PC-3 (cell line): Measurements from ENCODE around the gene CASP6. TPM values are rescaled to one million over a fixed set of nuclear protein-coding genes. Genes with fewer than 3 reads are reported as not detected.
A peak's percentile ranks its signal among the peaks of the same experiment; 100 is the strongest.

Source experiments
- ATAC-seq: fragments of 200-7000 bp; cut with Tn5 transposase; 2 replicates; pipeline ENCODE4 v1.9.1; 2020; ENCODE audit warnings: mild to moderate bottlenecking, moderate library complexity
- BruUV-seq: library from RNA; stranded (reverse); fragments of 400-500 nt; replicated peaks from 2 replicates; lab custom pipeline; 2021; lab: Mats Ljungman, UMichigan
- CTCF ChIA-PET: fragments of 300-600 bp; sonication (Branson Sonifier 250); formaldehyde crosslinking; loops from one replicate; lab custom pipeline; 2022; ENCODE audit warnings: antibody characterized with exemption; lab: Charles Lee
- POLR2A ChIA-PET: fragments of 300-600 bp; sonication (Branson Sonifier 250); formaldehyde crosslinking; loops from one replicate; lab custom pipeline; 2022; ENCODE audit warnings: antibody characterized with exemption; ENCODE audit not compliant: unreplicated experiment; lab: Charles Lee
- DNase-seq: peaks from one replicate; pipeline ENCODE4 v3.0.0-alpha.2; 2015
- H2AFZ ChIP-seq: fragments of 300-600 bp; sonication (generic); 2 replicates; pipeline ENCODE4 v1.6.0; 2016; ENCODE audit warnings: antibody characterized with exemption, low read length
- H3F3A ChIP-seq: fragments of 300-600 bp; sonication (generic); one replicate; pipeline ENCODE4 v1.6.0; 2017; ENCODE audit warnings: antibody characterized with exemption, low read length, control low read depth, mild to moderate bottlenecking; ENCODE audit not compliant: unreplicated experiment
- H3K27ac ChIP-seq: fragments of 300-600 bp; sonication (generic); 2 replicates; pipeline ENCODE4 v1.5.1; 2016; ENCODE audit warnings: mild to moderate bottlenecking, low read length
- H3K27me3 ChIP-seq: fragments of 300-600 bp; sonication (generic); 2 replicates; pipeline ENCODE4 v1.6.1; 2016; ENCODE audit warnings: low read length, mixed read lengths
- H3K36me3 ChIP-seq: fragments of 300-600 bp; sonication (generic); 2 replicates; pipeline ENCODE4 v1.6.1; 2016; ENCODE audit warnings: low read depth, mixed run types, low read length, mixed read lengths
- H3K4me1 ChIP-seq: fragments of 300-600 bp; sonication (generic); 2 replicates; pipeline ENCODE4 v1.5.1; 2016; ENCODE audit warnings: low read length; ENCODE audit not compliant: insufficient read depth
- H3K4me2 ChIP-seq: fragments of 300-600 bp; sonication (generic); 2 replicates; pipeline ENCODE4 v1.6.0; 2016; ENCODE audit warnings: low read length
- H3K4me3 ChIP-seq: fragments of 300-600 bp; sonication (generic); 2 replicates; pipeline ENCODE4 v1.5.1; 2016; ENCODE audit warnings: mild to moderate bottlenecking, low read length, mixed read lengths
- H3K79me2 ChIP-seq: fragments of 300-600 bp; sonication (generic); 2 replicates; pipeline ENCODE4 v1.6.1; 2017; ENCODE audit warnings: low read length, mixed read lengths
- H3K9ac ChIP-seq: fragments of 300-600 bp; sonication (generic); 2 replicates; pipeline ENCODE4 v1.6.0; 2016; ENCODE audit warnings: mild to moderate bottlenecking, low read length
- H3K9me2 ChIP-seq: fragments of 300-600 bp; sonication (generic); replicated peaks from 2 replicates; pipeline ENCODE4 v1.6.1; 2016; ENCODE audit warnings: mixed run types, low read length, mixed read lengths
- H3K9me3 ChIP-seq: fragments of 300-600 bp; sonication (generic); 2 replicates; pipeline ENCODE4 v1.6.1; 2016; ENCODE audit warnings: low read length, mixed read lengths
- H4K20me1 ChIP-seq: fragments of 300-600 bp; sonication (generic); 2 replicates; pipeline ENCODE4 v1.6.1; 2016; ENCODE audit warnings: low read length, mixed read lengths
- EZH2 ChIP-seq: fragments of 300-600 bp; sonication (generic); IDR thresholded peaks from one replicate; pipeline ENCODE4 v1.6.1; 2017; ENCODE audit warnings: antibody characterized with exemption, mild to moderate bottlenecking, low read length; ENCODE audit not compliant: unreplicated experiment
- EZH2phosphoT487 ChIP-seq: fragments of 300-600 bp; sonication (generic); IDR thresholded peaks from 2 replicates; pipeline ENCODE4 v1.6.1; 2018; ENCODE audit warnings: mild to moderate bottlenecking, antibody characterized with exemption, low read length, borderline replicate concordance
- intact Hi-C: fragments of 100-400 bp; cut with micrococcal nuclease; formaldehyde crosslinking; loops from 2 replicates; pipeline ENCODE4 v1.9.0; 2023
- total RNA-seq: library from RNA; depleted of rRNA; stranded (reverse); fragments of >200 nt; gene quantifications from 2 replicates; pipeline ENCODE4 v1.2.3, GENCODE V29; 2014
- TF ChIP-seq, protein P1 (sequence below): fragments of 300-600 bp; sonication (generic); conservative IDR thresholded peaks from 2 replicates; pipeline ENCODE4 v1.5.1; 2017; ENCODE audit warnings: antibody characterized with exemption, low read depth, mild to moderate bottlenecking, low read length

Gene CASP6
- total RNA-seq, 1 experiment from 2014 or later, result 33.7 TPM

DNA sequence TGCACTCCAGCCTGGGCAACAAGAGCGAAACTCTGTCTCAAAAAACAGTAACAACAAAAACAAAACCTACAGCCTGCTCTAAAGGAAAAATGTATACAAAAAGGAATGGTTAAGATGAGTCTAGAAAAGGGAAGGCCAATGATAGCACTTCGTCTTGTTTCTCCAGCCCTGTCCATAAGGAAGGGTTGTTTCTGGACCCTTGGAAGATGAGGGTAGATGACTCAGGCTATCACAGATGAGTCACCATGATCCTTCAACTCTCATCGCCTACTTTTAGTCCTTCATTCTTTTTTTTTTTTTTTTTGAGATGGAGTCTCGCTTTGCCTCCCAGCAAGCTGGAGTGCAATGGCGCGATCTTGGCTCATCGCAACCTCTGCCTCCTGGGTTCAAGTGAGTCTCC is 17.8 kb upstream of the CASP6 start:
- CTCF ChIA-PET, result no interaction called here
- no TSS peak for BruUV-seq
- peak; percentile 43; the same call in 1 of the 2 replicates for ATAC-seq

GRCh38 chr4:109719604-109720003 is 16.4 kb upstream of the CASP6 start:
- H3K9me3 ChIP-seq, result no peaks in the 10 kb centered on the region
- intact Hi-C loops, result no loop called here
- peak; percentile 71 for ATAC-seq

More for the DNA sequence above, 17.8 kb upstream of the CASP6 start:
- POLR2A ChIA-PET, result no interaction called here
- Histone ChIP-seq H3K9me3 (no peaks in the 10 kb centered on the region), H3K4me2 (no peak overlapping the region), H3K4me1 (peaks cover 23% of the 10 kb centered on the region), H3K27ac (no peak overlapping the region), H3K9ac (no peak overlapping the region), H3K79me2 (peaks cover 53% of the 10 kb centered on the region), H3K4me3 (no peak overlapping the region), H2AFZ (no peak overlapping the region), H4K20me1 (0 out of 2 replicates have a peak, but pooled peaks cover 3% of the 10 kb centered on the region), H3K36me3 (no peaks in the 10 kb centered on the region; the same call in 1 of the 2 replicates), H3F3A (no peaks in the 10 kb centered on the region), H3K9me2 (no peaks in the 10 kb centered on the region), H3K27me3 (no peaks in the 10 kb centered on the region)
- TF ChIP-seq EZH2phosphoT487, result no peak
- TF ChIP-seq EZH2, result no peak
- TF ChIP-seq, protein P1, sequence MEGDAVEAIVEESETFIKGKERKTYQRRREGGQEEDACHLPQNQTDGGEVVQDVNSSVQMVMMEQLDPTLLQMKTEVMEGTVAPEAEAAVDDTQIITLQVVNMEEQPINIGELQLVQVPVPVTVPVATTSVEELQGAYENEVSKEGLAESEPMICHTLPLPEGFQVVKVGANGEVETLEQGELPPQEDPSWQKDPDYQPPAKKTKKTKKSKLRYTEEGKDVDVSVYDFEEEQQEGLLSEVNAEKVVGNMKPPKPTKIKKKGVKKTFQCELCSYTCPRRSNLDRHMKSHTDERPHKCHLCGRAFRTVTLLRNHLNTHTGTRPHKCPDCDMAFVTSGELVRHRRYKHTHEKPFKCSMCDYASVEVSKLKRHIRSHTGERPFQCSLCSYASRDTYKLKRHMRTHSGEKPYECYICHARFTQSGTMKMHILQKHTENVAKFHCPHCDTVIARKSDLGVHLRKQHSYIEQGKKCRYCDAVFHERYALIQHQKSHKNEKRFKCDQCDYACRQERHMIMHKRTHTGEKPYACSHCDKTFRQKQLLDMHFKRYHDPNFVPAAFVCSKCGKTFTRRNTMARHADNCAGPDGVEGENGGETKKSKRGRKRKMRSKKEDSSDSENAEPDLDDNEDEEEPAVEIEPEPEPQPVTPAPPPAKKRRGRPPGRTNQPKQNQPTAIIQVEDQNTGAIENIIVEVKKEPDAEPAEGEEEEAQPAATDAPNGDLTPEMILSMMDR, result no peak
- intact Hi-C loops, result no loop called here
- DNase-seq, result peak; percentile 54

DNA sequence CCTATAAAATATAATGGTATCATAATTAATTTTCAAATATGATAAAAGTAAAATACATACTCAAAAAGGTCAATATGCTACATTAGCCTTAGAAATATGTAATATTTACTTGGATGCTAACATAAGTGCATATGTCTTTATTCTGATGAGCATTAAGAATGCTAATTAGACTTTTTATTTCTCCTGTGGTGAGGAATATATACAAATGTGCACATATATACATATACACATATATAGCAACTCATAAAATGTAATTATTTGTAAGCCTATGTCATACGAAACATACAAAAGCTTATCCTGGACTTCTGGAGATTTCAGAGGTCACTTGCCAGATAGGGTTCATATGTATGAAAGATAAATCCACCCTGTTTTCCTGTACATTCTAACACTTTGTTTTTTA is 15.5 kb upstream of the CASP6 start:
- no peaks in the 10 kb centered on the region for H3K9me2 ChIP-seq
- H3F3A ChIP-seq, result no peaks in the 10 kb centered on the region
- ATAC-seq (no peak), DNase-seq (no peak)
- ChIA-PET CTCF (no interaction called here), POLR2A (no interaction called here)
- H3K4me3 ChIP-seq, result no peak overlapping the region
- no peaks in the 10 kb centered on the region; the same call in 1 of the 2 replicates for H3K36me3 ChIP-seq
- peaks cover 35% of the 10 kb centered on the region for H3K79me2 ChIP-seq
- H3K27ac ChIP-seq, result no peak overlapping the region
- H3K4me1 ChIP-seq, result peaks cover 23% of the 10 kb centered on the region
- H4K20me1 ChIP-seq, result 0 out of 2 replicates have a peak, but pooled peaks cover 3% of the 10 kb centered on the region
- intact Hi-C loops, result no loop called here
- no peak overlapping the region for H3K4me2 ChIP-seq
- H3K27me3 ChIP-seq, result no peaks in the 10 kb centered on the region
- no peak overlapping the region for H2AFZ ChIP-seq
- no peak overlapping the region for H3K9ac ChIP-seq
- TF ChIP-seq, protein P1, result no peak
- TF ChIP-seq EZH2phosphoT487, result no peak
- no peak for TF ChIP-seq EZH2
- no TSS peak for BruUV-seq
- no peaks in the 10 kb centered on the region for H3K9me3 ChIP-seq

More at GRCh38 chr4:109719604-109720003, 16.4 kb upstream of the CASP6 start:
- H3K27ac ChIP-seq, result no peak overlapping the region
- H3K36me3 ChIP-seq, result no peaks in the 10 kb centered on the region; the same call in 1 of the 2 replicates
- no peaks in the 10 kb centered on the region for H3K27me3 ChIP-seq
- H4K20me1 ChIP-seq, result 0 out of 2 replicates have a peak, but pooled peaks cover 3% of the 10 kb centered on the region
- no peak overlapping the region for H3K4me3 ChIP-seq
- peak; percentile 38 for DNase-seq
- H3K4me1 ChIP-seq, result peaks cover 23% of the 10 kb centered on the region
- H2AFZ ChIP-seq, result no peak overlapping the region
- ChIA-PET CTCF (no interaction called here), POLR2A (no interaction called here)
- no TSS peak for BruUV-seq
- no peaks in the 10 kb centered on the region for H3F3A ChIP-seq
- H3K9me2 ChIP-seq, result no peaks in the 10 kb centered on the region
- no peak for TF ChIP-seq EZH2
- TF ChIP-seq EZH2phosphoT487, result no peak
- TF ChIP-seq, protein P1, result no peak
- no peak overlapping the region for H3K9ac ChIP-seq
- H3K79me2 ChIP-seq, result peaks cover 40% of the 10 kb centered on the region
- H3K4me2 ChIP-seq, result no peak overlapping the region
